Kidney epithelial cell (primary cell): ENCODE data around the gene CELSR1. TPM values are rescaled to one million over a fixed set of nuclear protein-coding genes. Genes with fewer than 3 reads are reported as not detected.

Experiments
- DNase-seq: peaks from one replicate; pipeline ENCODE4 v3.0.0-alpha.2; 2010; ENCODE audit warnings: low read depth
- H3K27me3 ChIP-seq: 2 replicates; pipeline ENCODE4 v1.6.0; 2011; ENCODE audit warnings: low read length; ENCODE audit not compliant: control insufficient read depth, insufficient read depth
- H3K36me3 ChIP-seq: 2 replicates; pipeline ENCODE4 v1.5.1; 2011; ENCODE audit warnings: low read length; ENCODE audit not compliant: control insufficient read depth, insufficient read depth
- H3K4me3 ChIP-seq: 2 replicates; pipeline ENCODE4 v1.5.1; 2011; ENCODE audit warnings: low read depth, mild to moderate bottlenecking, control low read depth, low read length
- total RNA-seq: library from RNA; depleted of rRNA; stranded (reverse); fragments of >200 nt; gene quantifications from 2 replicates; pipeline ENCODE4 v1.2.3, GENCODE V29; 2015
- TF ChIP-seq, protein P1 (sequence below): IDR thresholded peaks from 2 replicates; pipeline ENCODE4 v1.5.1; 2011; ENCODE audit warnings: mild to moderate bottlenecking, moderate library complexity, low read length, control low read depth, inconsistent platforms; ENCODE audit not compliant: insufficient read depth, poor library complexity, severe bottlenecking

The CELSR1 gene
- total RNA-seq, 1 donor from 2014 or later = 180 TPM

DNA sequence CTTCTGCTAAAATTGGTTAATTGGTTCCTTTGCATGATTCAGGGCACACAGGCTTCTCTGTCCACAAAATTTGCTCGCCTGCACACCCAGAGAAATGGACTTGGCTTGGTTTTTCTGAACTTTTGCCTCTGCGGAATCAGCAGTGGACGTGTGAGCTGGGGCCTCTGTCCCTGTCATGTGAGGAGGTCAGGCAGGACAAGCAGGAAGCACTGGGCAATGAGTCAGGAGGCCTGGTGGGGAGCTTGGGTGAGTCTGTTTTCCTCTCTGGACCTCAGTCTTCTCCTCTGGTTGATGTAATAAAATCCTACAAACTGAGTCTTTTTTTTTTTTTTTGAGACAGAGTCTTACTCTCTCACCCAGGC, 10.4 kb upstream of the CELSR1 start:
- Histone ChIP-seq H3K36me3 (no peaks in the 10 kb centered on the region), H3K4me3 (no peak overlapping the region), H3K27me3 (no peaks in the 10 kb centered on the region)
- DNase-seq = peak; percentile 67
- TF ChIP-seq, protein P1, sequence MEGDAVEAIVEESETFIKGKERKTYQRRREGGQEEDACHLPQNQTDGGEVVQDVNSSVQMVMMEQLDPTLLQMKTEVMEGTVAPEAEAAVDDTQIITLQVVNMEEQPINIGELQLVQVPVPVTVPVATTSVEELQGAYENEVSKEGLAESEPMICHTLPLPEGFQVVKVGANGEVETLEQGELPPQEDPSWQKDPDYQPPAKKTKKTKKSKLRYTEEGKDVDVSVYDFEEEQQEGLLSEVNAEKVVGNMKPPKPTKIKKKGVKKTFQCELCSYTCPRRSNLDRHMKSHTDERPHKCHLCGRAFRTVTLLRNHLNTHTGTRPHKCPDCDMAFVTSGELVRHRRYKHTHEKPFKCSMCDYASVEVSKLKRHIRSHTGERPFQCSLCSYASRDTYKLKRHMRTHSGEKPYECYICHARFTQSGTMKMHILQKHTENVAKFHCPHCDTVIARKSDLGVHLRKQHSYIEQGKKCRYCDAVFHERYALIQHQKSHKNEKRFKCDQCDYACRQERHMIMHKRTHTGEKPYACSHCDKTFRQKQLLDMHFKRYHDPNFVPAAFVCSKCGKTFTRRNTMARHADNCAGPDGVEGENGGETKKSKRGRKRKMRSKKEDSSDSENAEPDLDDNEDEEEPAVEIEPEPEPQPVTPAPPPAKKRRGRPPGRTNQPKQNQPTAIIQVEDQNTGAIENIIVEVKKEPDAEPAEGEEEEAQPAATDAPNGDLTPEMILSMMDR = no peak

DNA sequence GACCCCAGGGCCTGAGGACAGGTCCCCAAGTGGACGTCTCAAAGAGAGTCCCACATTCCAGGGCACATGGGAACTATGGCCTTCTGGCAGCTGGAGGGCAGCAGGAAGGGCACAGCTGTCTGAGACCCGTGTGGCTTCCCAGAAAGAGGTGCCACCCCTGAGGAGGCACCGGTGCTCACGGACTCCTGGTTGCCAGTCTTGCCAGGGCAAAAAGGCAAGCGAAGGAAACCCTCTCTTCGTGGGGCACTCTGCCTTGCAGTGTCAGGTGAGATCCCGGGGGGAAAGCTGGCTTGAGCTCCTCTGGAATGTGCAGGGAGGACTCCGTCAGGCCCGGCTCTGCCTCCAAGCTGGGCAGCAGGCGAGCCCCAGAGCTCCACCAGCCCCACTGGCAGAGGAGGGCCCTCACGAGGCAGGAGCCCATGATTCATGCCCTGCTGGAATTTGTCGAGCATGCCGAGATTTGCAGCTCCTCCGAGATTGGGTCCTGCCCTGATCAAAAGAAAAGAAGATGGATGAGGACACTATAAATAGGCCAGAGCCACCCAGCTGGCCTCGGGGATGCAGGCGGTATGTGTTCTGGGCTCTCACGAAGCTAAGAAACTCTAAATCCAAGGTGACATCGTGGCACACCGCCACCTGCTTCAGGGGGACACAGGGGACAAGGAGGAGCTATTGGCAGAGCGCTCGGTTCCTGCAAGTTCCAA, 9.9 kb upstream of the CELSR1 start:
- no peaks in the 10 kb centered on the region for H3K36me3 ChIP-seq
- H3K4me3 ChIP-seq = no peak overlapping the region
- DNase-seq = peak; percentile 72
- H3K27me3 ChIP-seq = no peaks in the 10 kb centered on the region
- TF ChIP-seq, protein P1 = no peak

DNA sequence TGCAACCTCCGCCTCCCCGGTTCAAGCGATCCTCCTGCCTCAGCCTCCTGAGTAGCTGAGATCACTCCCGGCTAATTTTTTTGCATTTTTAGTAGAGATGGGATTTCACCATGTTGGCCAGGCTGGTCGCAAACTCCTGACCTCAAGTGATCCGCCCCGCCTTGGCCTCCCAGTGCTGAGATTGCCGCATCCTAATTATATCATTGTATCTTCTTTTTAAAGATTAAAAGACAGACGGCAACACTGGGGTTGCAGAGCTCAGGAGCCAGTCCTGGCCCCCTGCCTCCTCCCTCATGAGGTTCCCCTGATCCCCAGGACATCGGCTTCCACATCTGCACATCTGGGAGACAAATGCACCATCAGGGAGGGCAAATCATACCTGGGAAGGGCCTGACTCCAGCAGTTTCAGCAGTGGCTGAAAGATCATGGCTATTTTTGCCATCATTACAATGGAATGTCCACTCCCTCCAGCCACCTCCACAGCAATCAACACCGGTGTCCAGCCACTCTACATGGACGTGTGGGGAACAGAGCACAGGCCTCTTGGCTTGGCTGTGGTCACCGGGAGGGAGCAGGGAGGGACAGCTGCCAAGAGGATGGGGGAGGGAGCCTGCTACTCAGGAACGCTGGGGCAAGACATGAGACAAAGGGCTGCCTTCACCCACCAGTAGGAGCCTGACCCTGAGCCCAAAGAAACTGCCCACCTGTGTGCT, 9.2 kb upstream of the CELSR1 start:
- peak; percentile 60 for DNase-seq
- no peak overlapping the region for H3K4me3 ChIP-seq
- TF ChIP-seq, protein P1 = no peak
- H3K36me3 ChIP-seq = no peaks in the 10 kb centered on the region
- no peaks in the 10 kb centered on the region for H3K27me3 ChIP-seq

DNA sequence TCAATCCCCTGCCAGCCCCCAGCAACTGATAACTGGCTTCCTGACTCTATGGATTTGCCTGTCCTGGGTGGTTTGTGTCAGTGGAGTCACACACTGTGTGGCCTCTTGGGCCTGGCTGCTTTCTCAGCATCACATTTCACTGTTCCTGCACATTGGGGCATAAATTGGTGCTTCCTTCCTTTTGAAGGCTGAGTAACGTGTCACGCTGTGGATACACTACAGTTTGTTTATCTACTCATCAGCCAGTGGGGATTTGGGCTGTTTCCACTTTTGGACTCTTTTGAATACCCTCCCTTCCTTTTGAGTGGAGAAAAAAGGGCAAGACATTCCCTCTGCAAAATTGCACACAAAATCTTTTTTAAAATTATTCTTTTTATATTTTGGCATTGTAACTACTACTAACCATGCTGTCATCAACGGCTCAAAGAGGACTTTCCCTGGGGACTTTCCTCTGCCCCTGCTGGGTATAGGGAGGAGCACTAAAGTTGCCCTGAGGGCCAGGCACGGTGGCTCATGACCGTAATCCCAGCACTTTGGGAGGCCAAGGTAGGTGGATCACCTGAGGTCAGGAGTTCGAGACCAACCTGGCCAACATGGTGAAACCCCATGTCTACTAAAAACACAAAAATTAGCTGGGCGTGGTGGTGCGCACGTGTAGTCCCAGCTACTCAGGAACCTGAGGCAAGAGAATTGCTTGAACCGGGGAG, 7.8 kb upstream of the CELSR1 start:
- no peak overlapping the region for H3K4me3 ChIP-seq
- TF ChIP-seq, protein P1 = no peak
- no peak for DNase-seq
- H3K36me3 ChIP-seq = no peaks in the 10 kb centered on the region
- no peaks in the 10 kb centered on the region for H3K27me3 ChIP-seq

DNA sequence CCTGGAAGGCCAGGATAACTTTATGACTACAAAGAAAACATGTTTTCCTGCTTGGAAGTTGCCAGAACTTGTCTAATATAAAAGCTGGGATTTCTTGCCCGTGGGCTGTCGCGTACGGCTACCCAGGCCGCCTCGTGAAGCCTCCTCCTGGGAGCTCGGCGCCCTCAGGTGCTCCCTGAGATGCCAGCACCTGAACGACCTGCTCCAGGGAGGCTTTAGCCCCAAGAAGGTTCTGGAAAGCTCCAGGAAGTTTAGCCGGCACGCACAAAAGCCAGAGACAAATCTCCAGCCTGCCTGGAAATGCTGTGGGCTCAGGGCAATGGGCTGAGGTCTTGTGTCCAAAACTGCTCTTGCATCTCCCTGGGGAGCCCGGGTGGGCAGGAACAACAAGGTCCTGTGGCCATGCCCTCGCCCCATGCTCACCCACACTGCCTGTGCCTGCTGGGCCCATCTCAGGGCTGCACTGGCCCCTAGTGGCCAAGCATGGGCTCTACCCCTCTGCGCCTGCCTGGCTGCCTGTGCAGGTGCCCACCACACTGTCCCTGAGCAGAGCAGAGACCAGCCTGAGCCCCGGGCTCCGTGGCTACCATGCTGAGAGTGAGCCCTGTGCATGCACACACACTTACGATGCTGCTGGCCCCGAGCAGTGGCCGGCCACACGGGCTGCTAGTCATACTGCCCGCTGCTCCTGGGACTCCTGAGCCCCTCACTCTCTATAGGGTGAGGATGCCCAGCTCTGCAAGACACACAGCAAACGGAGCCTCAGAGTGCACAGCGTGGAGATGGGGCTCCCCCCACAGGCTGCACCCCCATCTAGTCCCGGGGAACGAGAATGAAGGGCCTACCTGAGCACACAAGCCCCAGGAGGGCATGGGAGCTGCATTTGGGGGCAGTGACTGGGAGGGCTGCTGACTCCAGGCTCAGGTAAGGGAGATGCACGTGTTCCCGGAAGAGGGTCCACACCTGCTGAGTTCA, 4.9 kb upstream of the CELSR1 start:
- H3K27me3 ChIP-seq = no peaks in the 10 kb centered on the region
- no peaks in the 10 kb centered on the region for H3K36me3 ChIP-seq
- DNase-seq = no peak
- TF ChIP-seq, protein P1 = peak; percentile 98
- no peak overlapping the region for H3K4me3 ChIP-seq
